GM23338 (cell line): ENCODE measurements around the gene MYCBP2. TPM values are rescaled to one million over a fixed set of nuclear protein-coding genes. Genes with fewer than 3 reads are reported as not detected.

Source experiments
- ATAC-seq: fragments of 200-7000 bp; cut with Tn5 transposase; 3 replicates; pipeline ENCODE4 v1.9.1; 2020
- DNase-seq: peaks from one replicate; pipeline ENCODE4 v3.0.0-alpha.2; 2015; ENCODE audit warnings: low spot score
- H2AFZ ChIP-seq: fragments of 200-600 bp; sonication (generic); 2 replicates; pipeline ENCODE4 v1.8.0; 2016; ENCODE audit warnings: antibody characterized with exemption, mild to moderate bottlenecking, moderate library complexity
- H3F3A ChIP-seq: fragments of 200-600 bp; sonication (generic); replicated peaks from 2 replicates; pipeline ENCODE4 v1.8.0; 2017; ENCODE audit warnings: antibody characterized with exemption, mixed run types, low read depth
- H3K27ac ChIP-seq: fragments of 200-600 bp; sonication (generic); 2 replicates; pipeline ENCODE4 v1.6.1; 2016; ENCODE audit warnings: low read depth
- H3K27me3 ChIP-seq: fragments of 200-600 bp; sonication (generic); 2 replicates; pipeline ENCODE4 v1.8.0; 2016; ENCODE audit warnings: mild to moderate bottlenecking, mixed run types, moderate library complexity; ENCODE audit not compliant: insufficient read depth
- H3K36me3 ChIP-seq: fragments of 200-600 bp; sonication (generic); 2 replicates; pipeline ENCODE4 v1.8.0; 2016; ENCODE audit warnings: mild to moderate bottlenecking; ENCODE audit not compliant: insufficient read depth
- H3K4me1 ChIP-seq: fragments of 200-600 bp; sonication (generic); 2 replicates; pipeline ENCODE4 v1.8.0; 2016; ENCODE audit warnings: mild to moderate bottlenecking, moderate library complexity; ENCODE audit not compliant: insufficient read depth
- H3K4me2 ChIP-seq: fragments of 200-600 bp; sonication (generic); 2 replicates; pipeline ENCODE4 v1.7.1; 2017; ENCODE audit warnings: mixed run types
- H3K4me3 ChIP-seq: fragments of 200-600 bp; sonication (generic); 2 replicates; pipeline ENCODE4 v1.6.1; 2016; ENCODE audit warnings: mixed run types
- H3K79me2 ChIP-seq: fragments of 200-600 bp; sonication (generic); replicated peaks from 2 replicates; pipeline ENCODE4 v1.8.0; 2017; ENCODE audit warnings: mild to moderate bottlenecking; ENCODE audit not compliant: insufficient read depth
- H3K9me2 ChIP-seq: fragments of 200-600 bp; sonication (generic); 2 replicates; pipeline ENCODE4 v1.8.0; 2017; ENCODE audit not compliant: insufficient read depth
- H4K20me1 ChIP-seq: fragments of 200-600 bp; sonication (generic); replicated peaks from 2 replicates; pipeline ENCODE4 v1.8.0; 2017; ENCODE audit warnings: mild to moderate bottlenecking; ENCODE audit not compliant: insufficient read depth
- H3K27ac Mint-ChIP-seq: 2 replicates; pipeline ENCODE4 v1.8.0; 2020; ENCODE audit warnings: inconsistent platforms, mild to moderate bottlenecking, moderate library complexity, mixed read lengths
- H3K27me3 Mint-ChIP-seq: 3 replicates; pipeline ENCODE4 v1.8.0; 2022; ENCODE audit warnings: low read depth, mild to moderate bottlenecking, moderate library complexity, mixed read lengths, inconsistent platforms; ENCODE audit not compliant: insufficient read depth, poor library complexity
- H3K36me3 Mint-ChIP-seq: 3 replicates; pipeline ENCODE4 v1.8.0; 2021; ENCODE audit warnings: low read depth, mild to moderate bottlenecking, inconsistent platforms, moderate library complexity, mixed read lengths
- H3K4me1 Mint-ChIP-seq: 3 replicates; pipeline ENCODE4 v1.8.0; 2020; ENCODE audit warnings: mild to moderate bottlenecking, inconsistent platforms, mixed read lengths
- H3K4me3 Mint-ChIP-seq: 3 replicates; pipeline ENCODE4 v1.8.0; 2021; ENCODE audit warnings: moderate library complexity, mild to moderate bottlenecking, inconsistent platforms, mixed read lengths
- H3K9me3 Mint-ChIP-seq: 3 replicates; pipeline ENCODE4 v1.8.0; 2020; ENCODE audit warnings: moderate library complexity, mild to moderate bottlenecking, inconsistent platforms, mixed read lengths
- CREB1 ChIP-seq: fragments of 250-450 bp; sonication (Bioruptor Pico); IDR thresholded peaks from 2 replicates; pipeline ENCODE4 v1.5.0; 2020; ENCODE audit warnings: low read depth, mild to moderate bottlenecking, moderate library complexity
- EZH2 ChIP-seq: fragments of 200-600 bp; sonication (generic); IDR thresholded peaks from one replicate; pipeline ENCODE4 v1.8.0; 2017; ENCODE audit warnings: antibody characterized with exemption, mild to moderate bottlenecking, low read depth; ENCODE audit not compliant: unreplicated experiment
- NANOG ChIP-seq: IDR thresholded peaks from 2 replicates; pipeline ENCODE4 v1.6.1; 2016; ENCODE audit warnings: antibody characterized with exemption, borderline replicate concordance
- POLR2AphosphoS5 ChIP-seq: IDR thresholded peaks from 2 replicates; pipeline ENCODE4 v1.6.1; 2016; ENCODE audit warnings: antibody characterized with exemption, low read depth
- REST ChIP-seq: IDR thresholded peaks from one replicate; pipeline ENCODE4 v1.6.1; 2018; ENCODE audit warnings: antibody characterized with exemption; ENCODE audit not compliant: unreplicated experiment
- STAT1 ChIP-seq: IDR thresholded peaks from one replicate; pipeline ENCODE4 v1.6.1; 2016; ENCODE audit warnings: antibody characterized with exemption; ENCODE audit not compliant: unreplicated experiment
- ZNF114 ChIP-seq: fragments of 250-450 bp; sonication (Bioruptor Pico); IDR thresholded peaks from 2 replicates; pipeline ENCODE4 v1.5.0; 2020; ENCODE audit warnings: mild to moderate bottlenecking, moderate library complexity
- ZNF331 ChIP-seq: fragments of 250-450 bp; sonication (Bioruptor Pico); IDR thresholded peaks from 2 replicates; pipeline ENCODE4 v1.5.0; 2020; ENCODE audit warnings: low read depth, mild to moderate bottlenecking, moderate library complexity
- polyA plus RNA-seq: library from polyadenylated mRNA; unstranded; fragments of >200 nt; fragmentation: Nextera tagmentation; extraction: Ambion mirVana; gene quantifications from 2 replicates; pipeline ENCODE4 v1.2.1, GENCODE V29; 2016
- total RNA-seq: library from RNA; depleted of rRNA; stranded (reverse); fragments of >200 nt; shearing (Covaris generic); gene quantifications from 2 replicates; pipeline ENCODE4 v1.2.3, GENCODE V29; 2014
- TF ChIP-seq, protein P1 (sequence below): fragments of 250-450 bp; sonication (Bioruptor Pico); IDR thresholded peaks from 2 replicates; pipeline ENCODE4 v1.5.0; 2020; ENCODE audit warnings: mild to moderate bottlenecking, moderate library complexity
- TF ChIP-seq, protein P2 (sequence below), 2 experiments: fragments of 200-600 bp in 1 of 2; sonication (generic) in 1 of 2; conservative IDR thresholded peaks; 2 replicates each; pipeline versions ENCODE4 v1.5.1 to v1.6.1; 2016 to 2017; ENCODE audit warnings: antibody characterized with exemption in 2 of 2, low read depth in 2 of 2, mild to moderate bottlenecking in 2 of 2, moderate library complexity in 1 of 2
- TF ChIP-seq, protein P3 (sequence below): IDR thresholded peaks from 2 replicates; pipeline ENCODE4 v1.6.1; 2016; ENCODE audit warnings: antibody characterized with exemption

The MYCBP2 gene
- total and polyA plus RNA-seq, 2 experiments from 2014 or later = 54.6 to 77.2 TPM

GRCh38 chr13:77029436-77029835 lies 297.5 kb downstream of the MYCBP2 start:
- H3K27me3 ChIP-seq = no peaks in the 10 kb centered on the region
- Mint-ChIP-seq H3K4me3 (no peak overlapping the region), H3K9me3 (no peaks in the 10 kb centered on the region), H3K36me3 (no peaks in the 10 kb centered on the region), H3K27me3 (peaks cover 4% of the 10 kb centered on the region), H3K27ac (no peak overlapping the region), H3K4me1 (peaks cover 18% of the 10 kb centered on the region)
- H3K4me1 ChIP-seq = peaks cover 18% of the 10 kb centered on the region
- peaks cover 16% of the 10 kb centered on the region for H4K20me1 ChIP-seq
- H3K4me2 ChIP-seq = no peak overlapping the region
- ATAC-seq = no peak
- peaks cover 10% of the 10 kb centered on the region; the same call in 1 of the 2 replicates for H3F3A ChIP-seq
- 0 out of 2 replicates have a peak, but pooled peaks cover 5% of the 10 kb centered on the region for H3K9me2 ChIP-seq
- no peak overlapping the region for H2AFZ ChIP-seq
- DNase-seq = no peak
- no peaks in the 10 kb centered on the region for H3K36me3 ChIP-seq
- no peak for TF ChIP-seq POLR2AphosphoS5
- TF ChIP-seq NANOG = no peak
- TF ChIP-seq ZNF331 (CRISPR knock-in tag) = no peak
- TF ChIP-seq, protein P1, sequence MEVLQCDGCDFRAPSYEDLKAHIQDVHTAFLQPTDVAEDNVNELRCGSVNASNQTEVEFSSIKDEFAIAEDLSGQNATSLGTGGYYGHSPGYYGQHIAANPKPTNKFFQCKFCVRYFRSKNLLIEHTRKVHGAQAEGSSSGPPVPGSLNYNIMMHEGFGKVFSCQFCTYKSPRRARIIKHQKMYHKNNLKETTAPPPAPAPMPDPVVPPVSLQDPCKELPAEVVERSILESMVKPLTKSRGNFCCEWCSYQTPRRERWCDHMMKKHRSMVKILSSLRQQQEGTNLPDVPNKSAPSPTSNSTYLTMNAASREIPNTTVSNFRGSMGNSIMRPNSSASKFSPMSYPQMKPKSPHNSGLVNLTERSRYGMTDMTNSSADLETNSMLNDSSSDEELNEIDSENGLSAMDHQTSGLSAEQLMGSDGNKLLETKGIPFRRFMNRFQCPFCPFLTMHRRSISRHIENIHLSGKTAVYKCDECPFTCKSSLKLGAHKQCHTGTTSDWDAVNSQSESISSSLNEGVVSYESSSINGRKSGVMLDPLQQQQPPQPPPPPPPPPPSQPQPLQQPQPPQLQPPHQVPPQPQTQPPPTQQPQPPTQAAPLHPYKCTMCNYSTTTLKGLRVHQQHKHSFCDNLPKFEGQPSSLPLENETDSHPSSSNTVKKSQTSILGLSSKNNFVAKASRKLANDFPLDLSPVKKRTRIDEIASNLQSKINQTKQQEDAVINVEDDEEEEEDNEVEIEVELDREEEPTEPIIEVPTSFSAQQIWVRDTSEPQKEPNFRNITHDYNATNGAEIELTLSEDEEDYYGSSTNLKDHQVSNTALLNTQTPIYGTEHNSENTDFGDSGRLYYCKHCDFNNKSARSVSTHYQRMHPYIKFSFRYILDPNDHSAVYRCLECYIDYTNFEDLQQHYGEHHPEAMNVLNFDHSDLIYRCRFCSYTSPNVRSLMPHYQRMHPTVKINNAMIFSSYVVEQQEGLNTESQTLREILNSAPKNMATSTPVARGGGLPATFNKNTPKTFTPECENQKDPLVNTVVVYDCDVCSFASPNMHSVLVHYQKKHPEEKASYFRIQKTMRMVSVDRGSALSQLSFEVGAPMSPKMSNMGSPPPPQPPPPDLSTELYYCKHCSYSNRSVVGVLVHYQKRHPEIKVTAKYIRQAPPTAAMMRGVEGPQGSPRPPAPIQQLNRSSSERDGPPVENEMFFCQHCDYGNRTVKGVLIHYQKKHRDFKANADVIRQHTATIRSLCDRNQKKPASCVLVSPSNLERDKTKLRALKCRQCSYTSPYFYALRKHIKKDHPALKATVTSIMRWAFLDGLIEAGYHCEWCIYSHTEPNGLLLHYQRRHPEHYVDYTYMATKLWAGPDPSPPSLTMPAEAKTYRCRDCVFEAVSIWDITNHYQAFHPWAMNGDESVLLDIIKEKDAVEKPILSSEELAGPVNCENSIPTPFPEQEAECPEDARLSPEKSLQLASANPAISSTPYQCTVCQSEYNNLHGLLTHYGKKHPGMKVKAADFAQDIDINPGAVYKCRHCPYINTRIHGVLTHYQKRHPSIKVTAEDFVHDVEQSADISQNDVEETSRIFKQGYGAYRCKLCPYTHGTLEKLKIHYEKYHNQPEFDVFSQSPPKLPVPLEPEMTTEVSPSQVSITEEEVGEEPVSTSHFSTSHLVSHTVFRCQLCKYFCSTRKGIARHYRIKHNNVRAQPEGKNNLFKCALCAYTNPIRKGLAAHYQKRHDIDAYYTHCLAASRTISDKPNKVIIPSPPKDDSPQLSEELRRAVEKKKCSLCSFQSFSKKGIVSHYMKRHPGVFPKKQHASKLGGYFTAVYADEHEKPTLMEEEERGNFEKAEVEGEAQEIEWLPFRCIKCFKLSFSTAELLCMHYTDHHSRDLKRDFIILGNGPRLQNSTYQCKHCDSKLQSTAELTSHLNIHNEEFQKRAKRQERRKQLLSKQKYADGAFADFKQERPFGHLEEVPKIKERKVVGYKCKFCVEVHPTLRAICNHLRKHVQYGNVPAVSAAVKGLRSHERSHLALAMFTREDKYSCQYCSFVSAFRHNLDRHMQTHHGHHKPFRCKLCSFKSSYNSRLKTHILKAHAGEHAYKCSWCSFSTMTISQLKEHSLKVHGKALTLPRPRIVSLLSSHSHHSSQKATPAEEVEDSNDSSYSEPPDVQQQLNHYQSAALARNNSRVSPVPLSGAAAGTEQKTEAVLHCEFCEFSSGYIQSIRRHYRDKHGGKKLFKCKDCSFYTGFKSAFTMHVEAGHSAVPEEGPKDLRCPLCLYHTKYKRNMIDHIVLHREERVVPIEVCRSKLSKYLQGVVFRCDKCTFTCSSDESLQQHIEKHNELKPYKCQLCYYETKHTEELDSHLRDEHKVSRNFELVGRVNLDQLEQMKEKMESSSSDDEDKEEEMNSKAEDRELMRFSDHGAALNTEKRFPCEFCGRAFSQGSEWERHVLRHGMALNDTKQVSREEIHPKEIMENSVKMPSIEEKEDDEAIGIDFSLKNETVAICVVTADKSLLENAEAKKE (CRISPR knock-in tag) = no peak
- TF ChIP-seq REST = no peak
- no peak for TF ChIP-seq ZNF114 (CRISPR knock-in tag)
- TF ChIP-seq, protein P2, sequence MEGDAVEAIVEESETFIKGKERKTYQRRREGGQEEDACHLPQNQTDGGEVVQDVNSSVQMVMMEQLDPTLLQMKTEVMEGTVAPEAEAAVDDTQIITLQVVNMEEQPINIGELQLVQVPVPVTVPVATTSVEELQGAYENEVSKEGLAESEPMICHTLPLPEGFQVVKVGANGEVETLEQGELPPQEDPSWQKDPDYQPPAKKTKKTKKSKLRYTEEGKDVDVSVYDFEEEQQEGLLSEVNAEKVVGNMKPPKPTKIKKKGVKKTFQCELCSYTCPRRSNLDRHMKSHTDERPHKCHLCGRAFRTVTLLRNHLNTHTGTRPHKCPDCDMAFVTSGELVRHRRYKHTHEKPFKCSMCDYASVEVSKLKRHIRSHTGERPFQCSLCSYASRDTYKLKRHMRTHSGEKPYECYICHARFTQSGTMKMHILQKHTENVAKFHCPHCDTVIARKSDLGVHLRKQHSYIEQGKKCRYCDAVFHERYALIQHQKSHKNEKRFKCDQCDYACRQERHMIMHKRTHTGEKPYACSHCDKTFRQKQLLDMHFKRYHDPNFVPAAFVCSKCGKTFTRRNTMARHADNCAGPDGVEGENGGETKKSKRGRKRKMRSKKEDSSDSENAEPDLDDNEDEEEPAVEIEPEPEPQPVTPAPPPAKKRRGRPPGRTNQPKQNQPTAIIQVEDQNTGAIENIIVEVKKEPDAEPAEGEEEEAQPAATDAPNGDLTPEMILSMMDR (conservative IDR thresholded peaks at IDR 0.05; ENCODE audit: low read depth in 2 of 2) = no peak
- no peak for TF ChIP-seq CREB1
- no peak for TF ChIP-seq EZH2
- TF ChIP-seq STAT1 = no peak
- TF ChIP-seq, protein P3, sequence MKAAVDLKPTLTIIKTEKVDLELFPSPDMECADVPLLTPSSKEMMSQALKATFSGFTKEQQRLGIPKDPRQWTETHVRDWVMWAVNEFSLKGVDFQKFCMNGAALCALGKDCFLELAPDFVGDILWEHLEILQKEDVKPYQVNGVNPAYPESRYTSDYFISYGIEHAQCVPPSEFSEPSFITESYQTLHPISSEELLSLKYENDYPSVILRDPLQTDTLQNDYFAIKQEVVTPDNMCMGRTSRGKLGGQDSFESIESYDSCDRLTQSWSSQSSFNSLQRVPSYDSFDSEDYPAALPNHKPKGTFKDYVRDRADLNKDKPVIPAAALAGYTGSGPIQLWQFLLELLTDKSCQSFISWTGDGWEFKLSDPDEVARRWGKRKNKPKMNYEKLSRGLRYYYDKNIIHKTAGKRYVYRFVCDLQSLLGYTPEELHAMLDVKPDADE = no peak
- no peak overlapping the region for H3K27ac ChIP-seq
- H3K79me2 ChIP-seq = peaks cover 19% of the 10 kb centered on the region
- no peak overlapping the region for H3K4me3 ChIP-seq
